OCI-LY7 (cell line): Measurements from ENCODE around the gene VPS26C. TPM values are rescaled to one million over a fixed set of nuclear protein-coding genes. Genes with fewer than 3 reads are reported as not detected.

ENCODE experiments used
- BruUV-seq: library from RNA; stranded (reverse); fragments of 400-500 nt; replicated peaks from 2 replicates; lab custom pipeline; 2021; lab: Mats Ljungman, UMichigan
- CTCF ChIA-PET: fragments of 300-600 bp; sonication (Branson Sonifier 250); formaldehyde crosslinking; loops from one replicate; lab custom pipeline; 2022; ENCODE audit warnings: antibody characterized with exemption; ENCODE audit not compliant: unreplicated experiment; lab: Charles Lee
- POLR2A ChIA-PET: fragments of 300-600 bp; sonication (Branson Sonifier 250); formaldehyde crosslinking; loops from one replicate; lab custom pipeline; 2022; ENCODE audit warnings: antibody characterized with exemption; lab: Charles Lee
- DNase-seq: peaks from one replicate; pipeline ENCODE4 v3.0.0-alpha.2; 2015; ENCODE audit warnings: low spot score
- H2AFZ ChIP-seq: fragments of 200-600 bp; sonication (generic), shearing (Covaris generic); 2 replicates; pipeline ENCODE4 v1.6.1; 2014; ENCODE audit warnings: mild to moderate bottlenecking, antibody characterized with exemption, low read length, moderate library complexity
- H3K27ac ChIP-seq: fragments of 200-600 bp; sonication (generic); 2 replicates; pipeline ENCODE4 v1.5.1; 2014; ENCODE audit warnings: mixed run types, low read depth, mild to moderate bottlenecking, moderate library complexity, low read length, inconsistent platforms; ENCODE audit not compliant: poor library complexity, severe bottlenecking
- H3K36me3 ChIP-seq: fragments of 200-600 bp; sonication (generic); 2 replicates; pipeline ENCODE4 v1.6.1; 2014; ENCODE audit warnings: mild to moderate bottlenecking, antibody characterized with exemption, low read length, moderate library complexity, mixed read lengths; ENCODE audit not compliant: insufficient read depth
- H3K4me1 ChIP-seq: fragments of 200-600 bp; sonication (generic); 2 replicates; pipeline ENCODE4 v1.5.1; 2014; ENCODE audit warnings: mild to moderate bottlenecking, low read length; ENCODE audit not compliant: insufficient read depth, poor library complexity, severe bottlenecking
- H3K4me2 ChIP-seq: fragments of 200-600 bp; sonication (generic); 2 replicates; pipeline ENCODE4 v1.6.1; 2014; ENCODE audit warnings: mild to moderate bottlenecking, low read length
- H3K4me3 ChIP-seq: fragments of 200-600 bp; sonication (generic); 2 replicates; pipeline ENCODE4 v1.5.1; 2014; ENCODE audit warnings: mild to moderate bottlenecking, low read depth, low read length; ENCODE audit not compliant: poor library complexity, severe bottlenecking
- H3K79me2 ChIP-seq: fragments of 200-600 bp; sonication (generic); 2 replicates; pipeline ENCODE4 v1.6.1; 2016; ENCODE audit warnings: low read depth, mild to moderate bottlenecking, low read length, moderate library complexity, mixed read lengths; ENCODE audit not compliant: insufficient read depth
- H3K9me2 ChIP-seq: fragments of 200-600 bp; sonication (generic); 2 replicates; pipeline ENCODE4 v1.6.1; 2016; ENCODE audit warnings: mild to moderate bottlenecking, low read length, mixed read lengths; ENCODE audit not compliant: insufficient read depth
- H3K9me3 ChIP-seq: fragments of 200-600 bp; sonication (generic); 2 replicates; pipeline ENCODE4 v1.6.1; 2014; ENCODE audit warnings: mild to moderate bottlenecking, mixed run types, low read length, mixed read lengths
- H4K20me1 ChIP-seq: fragments of 200-600 bp; sonication (generic); 2 replicates; pipeline ENCODE4 v1.6.1; 2014; ENCODE audit warnings: mild to moderate bottlenecking, antibody characterized with exemption, low read length, moderate library complexity, mixed read lengths; ENCODE audit not compliant: insufficient read depth
- CTCF ChIP-seq: fragments of 200-600 bp; sonication (generic); conservative IDR thresholded peaks from 2 replicates; pipeline ENCODE4 v1.5.1; 2014; ENCODE audit warnings: mild to moderate bottlenecking, antibody characterized with exemption, low read length, moderate library complexity, mixed read lengths
- EZH2phosphoT487 ChIP-seq: fragments of 200-600 bp; sonication (generic); IDR thresholded peaks from 2 replicates; pipeline ENCODE4 v1.6.1; 2018; ENCODE audit warnings: low read depth, borderline replicate concordance, mild to moderate bottlenecking, mixed run types, antibody characterized with exemption, low read length, moderate library complexity, mixed read lengths
- intact Hi-C: fragments of 100-400 bp; cut with micrococcal nuclease; formaldehyde crosslinking; loops from one replicate; pipeline ENCODE4 v1.10.0; 2022; ENCODE audit not compliant: unreplicated experiment
- total RNA-seq, 2 experiments: library from RNA; depleted of rRNA in 1 of 2; stranded (reverse); fragments of >200 nt in 1 of 2; shearing (Covaris generic) in 1 of 2; gene quantifications; 2 replicates each; pipeline ENCODE4 v1.2.3, GENCODE V29; 2014 to 2022

VPS26C gene
- total RNA-seq, 2 experiments from 2014 or later, result 33.0 to 46.7 TPM

GRCh38 chr21:37219761-37220432 lies 47.2 kb downstream of the VPS26C start:
- no peak overlapping the region for H3K27ac ChIP-seq
- no peak for DNase-seq
- CTCF ChIA-PET, result no interaction called here
- H3K9me3 ChIP-seq, result no peaks in the 10 kb centered on the region
- BruUV-seq, result no TSS peak
- intact Hi-C loops, result no loop called here
- H3K4me1 ChIP-seq, result peaks cover 16% of the 10 kb centered on the region
- POLR2A ChIA-PET, result interaction anchor here (0.6 to 1.1 kb wide), 3 partner anchors 47 to 1290 kb away, joined by 3 to 4 read pairs (median 4); partner anchors contain the start of gene VPS26C
- peak overlapping the region; percentile 90; the same call in 1 of the 2 replicates for H2AFZ ChIP-seq
- H3K36me3 ChIP-seq, result peaks cover 21% of the 10 kb centered on the region
- peak overlapping the region; percentile 77 for H3K4me2 ChIP-seq
- H3K4me3 ChIP-seq, result peak overlapping the region; percentile 68
- H3K9me2 ChIP-seq, result no peaks in the 10 kb centered on the region
- no peak for TF ChIP-seq CTCF
- TF ChIP-seq EZH2phosphoT487, result no peak
- H3K79me2 ChIP-seq, result peaks cover 19% of the 10 kb centered on the region; the same call in 1 of the 2 replicates
- no peaks in the 10 kb centered on the region for H4K20me1 ChIP-seq

GRCh38 chr21:37214952-37215351 lies 52.2 kb downstream of the VPS26C start:
- Histone ChIP-seq H3K9me3 (peaks cover 9% of the 10 kb centered on the region; the same call in 1 of the 2 replicates), H3K36me3 (no peaks in the 10 kb centered on the region), H2AFZ (no peak overlapping the region), H3K4me2 (no peak overlapping the region), H3K79me2 (no peaks in the 10 kb centered on the region), H3K27ac (no peak overlapping the region), H3K4me3 (no peak overlapping the region), H3K9me2 (no peaks in the 10 kb centered on the region), H4K20me1 (no peaks in the 10 kb centered on the region), H3K4me1 (peaks cover 4% of the 10 kb centered on the region)
- intact Hi-C loops, result no loop called here
- ChIA-PET POLR2A (interaction anchor here (0.7 kb wide), 1 partner anchor 41 kb away, joined by 4 read pairs; no protein-coding TSS in a partner anchor), CTCF (no interaction called here)
- no peak for DNase-seq
- TF ChIP-seq EZH2phosphoT487 (no peak), CTCF (no peak)
- no TSS peak for BruUV-seq

- H3K9me2 ChIP-seq, result no peaks in the 10 kb centered on the region
- H3K79me2 ChIP-seq, result no peaks in the 10 kb centered on the region
- CTCF ChIA-PET, result no interaction called here
- POLR2A ChIA-PET, result no interaction called here
- intact Hi-C loops, result no loop called here
- H3K9me3 ChIP-seq, result peaks cover 9% of the 10 kb centered on the region; the same call in 1 of the 2 replicates
- H2AFZ ChIP-seq, result no peak overlapping the region
- peaks cover 4% of the 10 kb centered on the region for H3K4me1 ChIP-seq
- BruUV-seq, result no TSS peak
- no peak overlapping the region for H3K4me3 ChIP-seq
- no peak for TF ChIP-seq CTCF
- no peak for TF ChIP-seq EZH2phosphoT487
- H3K4me2 ChIP-seq, result no peak overlapping the region
- no peaks in the 10 kb centered on the region for H3K36me3 ChIP-seq
- DNase-seq, result no peak
- H3K27ac ChIP-seq, result no peak overlapping the region
- H4K20me1 ChIP-seq, result no peaks in the 10 kb centered on the region
These were observed 56.3 kb downstream of the VPS26C start for GRCh38 chr21:37210799-37211198.
